Measurements from ENCODE around the gene SOBP.
"Not testable (repeated sequence)": the region's sequence is repeated elsewhere in the genome, so short reads cannot be mapped to it uniquely, and the experiment has no call there.

Gene SOBP

DNA sequence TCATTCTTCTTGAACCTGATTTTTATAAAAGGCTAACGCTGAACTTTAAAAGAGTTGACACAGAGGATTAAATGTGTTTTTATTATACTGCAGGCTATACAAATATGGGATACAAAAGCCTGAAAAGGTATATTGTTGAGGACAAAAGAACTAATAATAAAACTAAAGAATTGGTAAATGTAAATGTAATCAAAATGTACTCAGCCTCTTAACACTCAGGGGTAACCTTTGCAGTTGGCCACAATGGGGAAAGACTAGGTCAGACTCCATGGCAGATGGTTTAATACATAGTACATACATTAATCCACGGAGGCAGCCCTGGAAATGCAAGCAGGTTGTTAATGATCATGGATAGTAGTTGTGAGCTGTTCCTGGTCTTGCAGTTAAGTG is 57.5 kb downstream of the SOBP start:
- no peak for DNase-seq

DNA sequence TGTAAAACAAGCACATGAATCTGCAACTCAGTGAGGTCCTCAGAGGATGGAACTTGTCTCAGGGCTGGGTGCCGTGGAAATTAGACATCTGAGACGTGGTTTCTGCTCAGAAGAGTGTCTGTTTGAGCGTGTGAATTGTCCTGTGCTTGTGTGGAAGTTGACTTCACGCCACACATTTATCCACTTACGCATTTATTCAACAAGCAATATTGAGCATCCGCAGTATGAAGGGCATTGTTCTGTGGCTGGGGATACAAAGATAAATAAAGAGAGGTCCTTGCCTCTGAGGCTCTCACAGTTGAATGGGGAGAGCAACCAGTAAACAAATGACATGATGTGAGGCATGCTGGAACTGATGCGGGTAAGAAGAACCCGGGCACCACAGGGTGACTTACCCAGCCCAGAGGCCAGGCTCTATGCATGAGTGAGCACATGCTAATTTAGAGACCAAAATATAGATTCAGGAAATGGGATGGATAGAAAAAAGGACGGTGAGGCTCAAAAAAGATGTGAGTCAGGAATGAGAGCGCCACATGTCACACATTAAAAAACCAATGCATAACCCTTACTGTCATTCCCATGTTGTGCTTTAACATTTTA is 60.4 kb downstream of the SOBP start:
- peak in 7 of 58 donors; percentile 17 to 42 (median 30) for DNase-seq

DNA sequence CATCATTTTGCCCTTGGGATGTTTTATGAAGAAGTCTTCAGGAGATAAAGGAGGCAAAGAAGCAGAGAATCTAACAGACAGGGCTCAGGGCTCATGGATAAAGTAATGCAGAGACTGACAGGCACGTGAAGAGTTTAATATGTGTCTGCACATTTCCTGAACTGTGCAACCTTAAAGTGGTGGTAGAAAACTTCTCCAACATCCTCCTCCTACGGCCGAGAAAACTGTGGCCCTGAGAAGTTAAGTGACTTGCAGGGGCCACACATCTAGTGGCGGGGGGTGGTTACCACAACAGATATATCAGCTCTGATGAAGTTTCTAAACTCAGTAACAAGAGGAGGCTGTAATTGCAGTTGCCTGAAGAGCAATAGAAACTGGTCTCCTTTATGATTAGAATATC is 61.0 kb downstream of the SOBP start:
- DNase-seq = no peak

DNA sequence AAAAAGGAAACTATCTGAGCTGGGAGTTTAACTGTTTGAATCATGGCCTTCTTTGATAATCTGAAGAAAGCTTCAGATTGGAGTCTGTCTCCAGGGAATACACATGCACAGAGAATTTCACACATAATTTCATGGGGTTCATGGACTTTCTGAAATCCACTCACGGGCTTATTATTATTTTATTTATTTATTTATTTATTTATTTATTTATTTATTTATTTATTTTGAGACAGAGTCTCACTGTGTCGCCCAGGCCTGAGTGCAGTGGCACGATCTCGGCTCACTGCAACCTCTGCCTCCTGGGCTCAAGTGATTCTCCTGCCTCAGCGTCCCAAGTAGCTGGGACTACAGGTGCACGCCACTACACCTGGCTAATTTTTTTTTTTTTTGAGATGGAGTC is 63.2 kb downstream of the SOBP start:
- not testable (repeated sequence) for DNase-seq

DNA sequence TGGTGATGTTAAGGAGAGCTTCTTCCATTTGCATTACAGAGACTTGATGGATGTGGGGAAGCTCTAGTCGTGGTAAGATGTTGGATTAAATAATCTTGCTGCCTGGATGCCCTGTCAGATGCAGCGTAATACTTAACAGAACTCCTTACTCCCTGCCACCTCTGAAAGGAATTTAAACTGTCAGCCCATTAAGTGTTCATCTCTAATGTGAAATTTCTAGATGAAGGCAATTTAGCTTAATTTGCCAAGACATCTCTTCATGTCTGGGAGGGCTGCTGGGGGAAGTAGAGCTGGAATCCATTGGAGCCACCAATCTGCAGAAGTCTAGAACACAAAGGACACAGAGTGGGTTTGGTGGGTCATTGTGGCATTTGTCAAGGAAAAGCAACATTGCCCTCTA is 64.4 kb downstream of the SOBP start:
- no peak for DNase-seq

DNA sequence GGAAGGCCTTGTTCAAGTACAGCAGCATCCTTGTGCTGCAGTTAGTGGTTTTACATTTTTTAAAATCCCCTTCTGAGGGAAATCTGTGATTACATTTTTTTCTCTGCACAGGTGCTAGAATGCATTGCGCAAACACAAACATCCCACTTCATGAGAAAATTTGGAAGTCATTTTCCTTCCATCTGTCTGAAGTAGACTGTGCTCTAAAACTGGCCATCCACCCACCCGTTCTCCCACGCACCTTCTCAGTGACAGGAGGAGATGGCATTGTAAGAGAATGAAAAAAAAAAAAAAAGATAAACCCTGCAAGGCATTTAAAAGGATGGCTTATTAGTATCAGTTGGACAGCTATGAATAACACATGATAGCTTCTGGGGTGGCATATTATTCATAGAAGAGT is 65.0 kb downstream of the SOBP start:
- DNase-seq = peak in 9 of 58 donors; percentile 12 to 53 (median 31)

DNA sequence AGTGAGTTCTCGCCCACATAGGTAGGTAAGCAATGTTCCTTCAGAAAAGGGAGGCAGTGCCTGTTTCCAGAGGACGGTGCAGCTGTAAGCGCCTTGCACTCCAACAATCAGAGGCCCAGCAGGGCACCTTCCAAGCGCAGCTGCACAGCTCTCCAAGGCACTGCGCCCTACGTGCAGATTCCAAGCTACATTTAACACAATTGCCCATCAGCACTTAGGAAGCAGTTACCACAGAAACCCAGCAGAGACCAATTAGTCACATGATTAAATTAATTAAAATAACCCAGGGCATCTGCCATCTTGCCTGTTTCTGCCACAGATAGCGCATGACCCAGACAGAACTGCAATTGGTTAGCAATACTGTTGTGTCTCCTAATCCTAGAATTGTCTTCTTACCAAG is 65.5 kb downstream of the SOBP start:
- DNase-seq = peak in 4 of 58 donors; percentile 26 to 45 (median 30)

DNA sequence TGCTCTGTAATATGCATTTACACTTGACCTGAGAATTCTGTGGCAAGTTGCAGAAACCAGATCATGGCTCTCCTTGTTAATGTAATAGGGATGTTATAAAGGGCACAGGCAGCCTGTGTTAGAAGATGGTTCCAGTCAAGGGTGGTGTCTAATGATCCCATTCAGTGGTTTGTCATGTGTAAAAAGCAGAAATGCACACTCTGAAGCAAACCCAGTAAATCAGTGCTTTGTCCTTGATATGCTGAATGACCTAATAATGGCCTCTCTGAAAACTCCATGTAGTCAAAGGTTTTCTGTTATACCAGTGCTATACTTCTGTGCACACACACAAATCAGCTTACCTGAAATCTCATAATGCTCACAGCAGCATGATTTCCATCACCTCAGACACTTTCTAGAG is 66.2 kb downstream of the SOBP start:
- no peak for DNase-seq

DNA sequence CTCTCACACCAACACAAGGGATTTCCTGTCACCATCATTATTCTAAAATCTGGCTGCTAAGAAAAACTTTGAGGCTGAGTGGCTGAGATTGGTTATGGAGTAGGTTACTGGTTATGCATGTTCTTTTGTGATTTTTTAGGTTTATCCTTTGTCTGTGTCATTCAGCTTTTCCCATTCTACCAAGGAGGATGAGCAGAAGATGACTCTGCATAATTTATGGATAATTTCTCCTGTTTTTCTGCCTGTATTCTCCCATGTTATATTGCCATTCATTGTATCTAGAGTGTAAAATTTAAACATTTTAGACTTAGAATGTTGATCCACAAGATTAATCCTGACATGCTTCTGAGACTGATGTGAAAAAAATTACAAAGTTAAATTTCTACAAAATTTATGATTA is 67.8 kb downstream of the SOBP start:
- no peak for DNase-seq

DNA sequence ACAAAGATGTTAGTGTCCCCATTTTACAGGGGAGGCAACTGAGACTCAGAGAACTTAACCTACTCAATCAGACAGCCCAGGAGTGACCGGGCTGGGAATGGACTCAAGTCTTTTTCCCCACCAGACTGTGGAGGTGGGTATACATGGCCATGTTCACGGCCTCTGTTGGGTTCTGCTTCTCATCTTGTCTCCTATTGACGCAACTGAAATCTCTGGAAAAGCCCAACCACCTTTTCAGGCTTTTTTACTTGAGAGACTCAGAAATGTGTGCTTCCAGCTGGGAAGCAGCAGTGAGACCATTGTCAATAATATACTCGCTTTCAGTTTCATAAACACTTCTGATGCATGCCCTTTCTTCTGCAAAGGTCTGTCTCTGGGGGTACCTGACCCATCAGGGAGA is 70.7 kb downstream of the SOBP start:
- no peak for DNase-seq

DNA sequence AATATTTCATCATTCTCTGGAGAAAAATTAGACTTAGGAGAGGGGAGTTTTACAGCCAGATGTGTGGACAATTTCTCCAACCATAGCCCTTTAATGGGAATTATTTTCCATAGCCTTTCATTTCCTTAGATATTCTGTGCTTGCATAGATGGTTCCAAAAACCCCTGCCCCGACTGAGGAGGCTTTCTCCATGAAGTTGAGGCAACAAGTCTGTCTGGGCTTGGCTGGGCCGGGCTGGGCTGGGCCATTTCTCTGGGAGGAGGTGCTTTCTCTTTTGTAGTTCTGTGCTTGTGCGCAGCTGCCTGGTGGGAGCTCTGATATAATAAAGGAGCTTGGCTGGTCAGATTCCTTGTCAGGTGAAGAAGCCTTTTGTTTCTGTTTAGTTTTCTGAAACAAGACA is 71.4 kb downstream of the SOBP start:
- no peak for DNase-seq

DNA sequence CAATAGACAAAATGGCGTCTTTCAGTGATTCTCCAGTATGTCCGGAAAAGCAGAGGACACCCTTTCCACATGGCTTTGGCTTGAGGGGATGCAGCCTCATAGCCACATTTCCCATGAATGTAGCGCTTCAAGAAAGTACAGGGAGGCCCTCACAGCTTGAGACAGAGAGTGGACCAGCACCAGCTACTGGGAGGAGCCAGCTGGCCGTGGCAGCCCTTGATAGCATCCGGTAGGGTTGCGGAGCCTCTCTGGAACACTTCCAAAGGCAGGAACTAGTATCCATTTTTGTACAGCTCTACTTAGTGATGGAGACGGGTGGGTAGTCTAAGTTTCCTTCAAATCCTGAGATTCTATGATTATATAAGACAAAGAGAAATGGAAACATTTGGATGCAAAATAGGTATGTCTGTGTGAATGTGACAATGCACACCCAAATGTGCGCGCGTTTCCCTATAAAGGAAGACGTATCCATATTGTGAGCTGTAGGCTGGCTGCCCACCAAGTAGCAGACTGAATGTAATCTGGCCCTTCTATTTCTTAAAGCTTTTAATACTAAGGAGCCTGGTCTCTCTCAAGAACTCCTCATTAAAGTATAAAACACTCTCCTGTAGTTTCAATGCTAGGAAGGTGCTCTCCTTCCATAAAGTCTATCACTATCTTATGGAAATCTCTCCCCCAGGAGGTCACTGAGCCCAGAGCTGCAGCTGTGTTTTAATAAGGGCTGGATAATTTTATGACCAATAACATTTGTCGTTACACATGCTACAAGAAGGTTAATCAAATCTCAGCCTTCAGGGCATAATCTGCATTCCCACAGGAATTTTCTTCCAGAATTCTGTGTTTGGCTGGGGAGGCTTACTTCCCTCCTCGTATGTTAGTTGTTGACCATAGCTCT is 74.0 kb downstream of the SOBP start:
- DNase-seq = peak in 5 of 58 donors; percentile 12 to 57 (median 45)

DNA sequence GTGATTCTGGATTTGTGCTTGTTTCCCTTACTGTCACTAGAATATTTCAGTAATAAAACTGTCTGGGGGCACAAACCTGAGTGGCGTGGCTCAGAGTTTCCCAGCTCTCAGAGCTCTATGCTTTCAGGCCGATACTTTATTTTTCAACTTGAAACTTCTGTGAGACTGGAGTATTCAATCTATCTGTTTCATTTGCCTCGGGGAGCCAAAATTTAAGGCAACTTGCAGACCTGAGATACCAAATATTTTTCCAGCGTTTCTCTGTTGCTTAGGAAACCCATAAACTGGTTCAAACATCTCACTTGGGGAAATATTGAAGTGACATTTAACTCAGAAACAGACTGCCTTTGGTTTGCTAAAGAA is 74.7 kb downstream of the SOBP start:
- DNase-seq = no peak

DNA sequence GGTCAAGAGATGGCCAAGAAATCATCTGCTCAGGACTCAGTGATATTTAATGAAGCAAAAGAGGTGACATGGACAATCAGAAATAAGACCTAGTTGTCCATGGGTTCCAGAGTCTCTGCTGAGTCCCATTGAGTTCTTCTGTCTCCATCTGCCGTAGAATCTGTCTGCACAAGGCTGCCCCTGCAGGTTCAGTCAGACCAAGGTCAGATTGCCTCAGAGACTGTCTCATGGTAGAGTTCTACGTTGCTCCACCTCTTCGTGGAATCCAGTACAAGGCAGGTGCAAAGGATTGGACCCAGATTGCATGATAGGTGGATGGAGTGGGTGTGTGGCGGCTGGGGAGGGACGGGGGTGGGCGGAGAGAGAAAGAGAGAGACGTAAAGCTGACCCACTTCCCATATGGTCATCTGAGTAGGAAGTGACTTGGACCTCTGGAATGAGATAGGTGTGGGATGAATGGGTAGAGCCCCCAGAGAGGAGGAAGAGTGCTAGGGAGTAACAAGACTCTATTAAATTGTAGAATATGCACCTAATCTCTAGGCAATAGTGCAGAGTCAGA is 75.3 kb downstream of the SOBP start:
- DNase-seq = no peak

DNA sequence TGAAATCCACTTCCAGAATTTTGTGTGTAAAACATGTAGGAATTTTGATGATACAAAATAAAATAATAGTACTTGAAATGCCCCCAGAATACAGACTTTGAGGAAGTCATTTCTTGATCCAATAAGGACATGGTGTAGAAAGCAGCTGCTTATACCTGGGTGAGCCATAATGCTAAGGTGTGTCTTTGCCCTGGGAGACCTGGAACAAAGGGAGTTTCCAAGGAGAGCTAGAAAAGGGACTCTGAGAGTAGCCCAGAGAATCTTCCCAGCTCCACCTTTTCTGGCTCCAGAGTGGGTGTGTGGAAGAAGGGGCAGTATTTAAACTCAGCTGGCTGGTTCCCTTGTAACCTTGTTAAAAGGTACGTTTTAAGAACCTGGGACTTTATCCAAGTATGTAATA is 77.7 kb downstream of the SOBP start:
- no peak for DNase-seq

DNA sequence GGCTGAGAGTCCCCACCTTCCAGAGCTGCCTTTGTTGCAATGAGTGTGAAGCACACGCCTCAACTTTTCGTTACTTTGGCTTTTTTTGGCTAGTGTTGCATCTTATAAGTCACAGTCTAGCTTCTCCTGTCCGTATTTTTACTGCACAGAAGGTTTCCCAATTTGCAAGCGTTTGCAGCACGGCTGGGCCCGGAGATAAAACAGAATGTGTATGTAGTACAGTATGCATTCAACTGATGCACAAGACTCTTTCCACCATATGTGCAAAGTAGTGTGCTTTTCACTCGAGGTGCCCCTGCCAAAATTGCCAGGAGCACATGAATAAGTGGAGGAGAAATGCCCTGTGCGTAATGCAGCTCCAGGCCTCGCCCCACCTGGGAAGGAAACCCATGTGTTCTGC is 79.6 kb downstream of the SOBP start:
- peak in 15 of 58 donors; percentile 14 to 69 (median 22) for DNase-seq

DNA sequence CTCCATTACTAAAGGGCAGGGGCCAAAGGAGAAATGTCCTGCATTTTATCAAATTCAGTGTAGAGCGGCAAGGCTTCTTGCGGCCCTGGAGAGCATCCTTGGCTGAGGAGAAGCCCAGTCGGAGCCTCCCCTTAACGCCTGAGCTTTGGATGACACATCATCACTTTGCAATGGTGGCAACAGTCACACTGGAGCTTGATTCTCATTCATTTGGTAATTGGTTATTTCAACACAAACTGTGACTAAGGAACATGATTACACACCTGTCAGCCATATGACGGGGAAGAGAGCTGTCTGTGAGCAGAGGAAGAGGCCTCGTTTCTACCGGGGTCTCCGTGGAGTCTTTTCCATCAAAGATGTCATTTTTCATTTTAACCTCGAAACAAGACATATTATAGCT is 81.4 kb downstream of the SOBP start:
- DNase-seq = no peak

DNA sequence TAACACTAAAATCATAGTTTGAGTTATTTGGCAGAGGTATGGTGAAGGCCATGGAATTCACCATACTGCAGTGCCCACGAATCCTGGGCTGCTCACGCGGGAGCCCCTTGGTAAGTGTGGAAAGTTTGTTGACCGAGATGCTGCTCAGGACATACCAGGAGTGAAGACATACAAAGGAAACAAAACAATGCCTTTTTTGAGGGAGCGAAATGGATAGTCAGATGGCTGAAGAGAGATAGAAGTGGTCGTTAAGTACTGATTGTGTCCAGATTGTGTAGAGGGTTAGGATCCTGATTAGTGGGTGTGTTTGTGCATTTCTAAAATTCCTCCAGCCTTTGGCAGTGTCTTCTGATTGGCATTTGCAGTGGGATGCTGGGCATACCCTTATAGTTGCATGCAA is 83.0 kb downstream of the SOBP start:
- DNase-seq = no peak

DNA sequence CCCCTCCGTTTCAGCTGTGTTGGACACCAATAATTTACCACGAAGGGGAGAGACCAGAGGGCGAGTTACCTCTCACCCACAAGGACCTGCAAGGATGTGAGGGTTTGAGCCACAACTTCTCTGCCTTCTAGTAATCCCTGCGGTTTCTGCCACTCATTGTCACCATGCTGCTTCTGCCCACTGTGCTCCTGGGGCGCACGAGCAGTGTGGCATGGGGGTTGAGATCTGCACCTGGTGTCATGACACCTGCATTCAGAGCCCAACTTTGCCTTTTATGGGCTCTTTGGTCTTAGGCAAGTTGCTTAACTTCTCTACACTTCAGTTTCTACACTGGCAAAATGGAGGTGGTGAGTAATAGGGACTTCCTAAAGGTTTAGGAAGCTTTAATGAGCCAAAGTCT is 84.9 kb downstream of the SOBP start:
- DNase-seq = no peak

DNA sequence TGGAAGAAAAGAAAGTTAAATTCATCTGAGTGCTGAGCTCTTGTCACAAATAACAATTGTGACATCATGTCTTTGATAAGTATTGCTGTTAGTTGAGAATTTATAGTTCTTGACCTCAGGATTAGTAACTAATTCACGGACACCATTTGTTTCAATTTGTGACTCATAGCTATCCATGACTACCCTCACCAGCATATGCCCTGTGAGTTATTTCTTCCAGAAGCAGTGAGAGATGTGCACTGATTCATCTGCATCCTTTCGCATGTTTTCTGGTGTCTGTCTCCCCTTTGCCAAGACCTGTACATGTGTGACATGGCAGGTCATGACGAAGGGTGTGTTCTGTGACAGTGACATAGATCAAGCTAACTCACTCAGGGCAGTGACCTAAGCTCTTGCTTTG is 86.9 kb downstream of the SOBP start:
- DNase-seq = no peak

DNA sequence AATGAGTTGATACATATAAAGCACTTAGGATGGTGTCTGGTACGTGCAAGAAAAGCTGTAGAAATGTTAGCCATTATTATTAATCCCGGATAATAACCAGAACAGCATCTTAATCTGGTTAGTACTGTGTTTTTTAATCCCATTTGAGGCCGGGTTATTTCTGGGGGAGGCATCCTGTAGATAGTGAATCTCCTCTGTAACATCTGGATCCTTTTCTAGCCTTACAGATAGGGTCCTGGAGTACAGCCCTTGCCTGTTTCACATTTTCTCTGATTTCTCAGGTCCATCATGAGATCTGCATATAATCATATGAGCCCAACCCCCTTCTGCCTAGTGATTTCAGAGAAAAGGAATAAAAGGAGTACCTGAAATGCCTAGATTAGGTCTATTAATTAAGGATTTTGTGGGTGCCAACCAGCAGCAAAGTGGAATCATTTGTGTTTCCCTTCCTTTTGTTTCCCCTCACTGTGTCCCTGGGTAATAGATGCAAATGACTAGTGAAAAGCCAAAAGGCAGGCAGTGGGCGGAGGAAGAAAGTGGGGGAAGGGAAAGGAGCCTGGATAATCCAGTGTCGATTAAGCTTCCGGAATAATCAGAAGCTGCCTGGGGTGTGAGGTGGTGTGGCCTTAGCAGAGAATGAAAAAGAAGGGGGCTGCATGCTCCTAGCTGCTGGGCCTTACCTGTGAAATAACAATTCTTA is 88.9 kb downstream of the SOBP start:
- DNase-seq = no peak

DNA sequence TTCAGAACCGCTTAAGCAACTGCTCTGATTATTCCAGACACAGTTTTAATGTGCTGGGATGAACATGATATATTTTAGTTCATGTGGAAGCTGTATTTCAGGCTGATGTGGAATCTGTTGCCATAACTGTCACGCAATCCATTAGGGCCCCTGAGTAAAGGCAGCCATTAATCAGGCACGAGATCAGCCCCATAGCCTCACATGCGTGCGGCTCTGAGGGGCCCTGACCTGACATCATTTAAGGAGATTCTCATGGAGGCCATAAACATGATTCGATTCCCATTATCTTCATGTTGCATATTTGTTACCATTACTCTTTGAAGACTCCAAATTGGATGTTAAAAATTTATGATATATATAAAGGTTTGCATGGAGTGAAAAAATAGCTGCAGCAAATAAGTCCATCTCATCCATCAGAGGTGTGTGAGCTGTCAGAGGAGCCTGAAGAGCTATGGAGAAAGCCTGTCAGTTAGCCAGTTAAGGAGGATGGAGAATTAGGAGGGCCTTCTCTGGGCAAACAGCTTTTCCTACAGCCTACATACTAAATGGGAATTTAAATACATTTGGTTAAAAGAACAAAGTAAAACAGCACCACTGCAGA is 89.6 kb downstream of the SOBP start:
- no peak for DNase-seq
